C4-2B (cell line): ENCODE measurements around the gene BRPF1.

Experiments
- CTCF ChIP-seq: fragments of 450-650 bp; conservative IDR thresholded peaks from 2 replicates; pipeline ENCODE4 v1.5.1; 2017; ENCODE audit warnings: mild to moderate bottlenecking
- ZFX ChIP-seq: fragments of 450-650 bp; IDR thresholded peaks from 2 replicates; pipeline ENCODE4 v1.6.1; 2017

DNA sequence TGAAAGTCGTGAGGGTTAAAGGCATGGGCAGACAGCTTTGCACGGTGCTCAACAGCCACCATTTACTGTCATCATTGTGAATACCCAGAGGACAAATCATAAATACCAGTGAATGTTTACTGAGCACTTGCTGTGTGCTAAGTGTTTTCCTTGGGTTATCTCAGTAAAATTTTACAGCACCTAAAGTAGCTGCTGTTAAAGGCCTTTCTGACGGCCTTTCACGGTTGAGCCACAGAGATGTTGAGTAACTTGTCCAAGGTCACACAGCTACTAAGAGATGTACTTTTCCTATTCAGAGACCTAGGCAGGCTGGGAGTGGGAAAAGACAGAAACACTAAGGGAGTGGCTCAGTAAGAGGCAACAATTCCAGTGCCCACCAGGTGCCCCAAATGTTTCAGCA is 28.3 kb upstream of the BRPF1 start:
- TF ChIP-seq CTCF (no peak), ZFX (no peak)
